GM12891 (cell line): Measurements from ENCODE around the gene TENM4.

Source experiments
- DNase-seq: peaks from one replicate; pipeline ENCODE4 v3.0.0; 2011; ENCODE audit warnings: low spot score; ENCODE audit not compliant: insufficient read length
- FAIRE-seq: peaks from 2 replicates; lab custom pipeline; 2011; peaks lifted over from hg19 to GRCh38; lab: Jason Lieb, UNC
- PAX5 ChIP-seq: IDR thresholded peaks from 2 replicates; pipeline ENCODE4 v1.6.1; 2011; ENCODE audit warnings: low read length, moderate library complexity, mild to moderate bottlenecking; ENCODE audit not compliant: insufficient read depth, severe bottlenecking
- POLR2A ChIP-seq: IDR thresholded peaks from 2 replicates; pipeline ENCODE4 v1.6.1; 2011; ENCODE audit warnings: low read depth, low read length, control low read depth
- POLR2AphosphoS5 ChIP-seq: IDR thresholded peaks from 2 replicates; pipeline ENCODE4 v1.6.1; 2011; ENCODE audit warnings: low read depth, low read length, control low read depth
- POU2F2 ChIP-seq: IDR thresholded peaks from 2 replicates; pipeline ENCODE4 v1.6.1; 2011; ENCODE audit warnings: low read depth, mild to moderate bottlenecking, control low read depth, low read length, moderate library complexity
- SPI1 ChIP-seq: IDR thresholded peaks from 2 replicates; pipeline ENCODE4 v1.6.1; 2011; ENCODE audit warnings: low read depth, low read length, control low read depth
- TAF1 ChIP-seq: IDR thresholded peaks from 2 replicates; pipeline ENCODE4 v1.6.1; 2011; ENCODE audit warnings: low read depth, low read length, control low read depth

TENM4 gene

GRCh38 chr11:79059141-79059540 is 381.7 kb downstream of the TENM4 start:
- no peak for TF ChIP-seq PAX5
- no peak for TF ChIP-seq POLR2A
- TF ChIP-seq TAF1 = no peak
- FAIRE-seq (no peak), DNase-seq (no peak)

- TF ChIP-seq PAX5 = no peak
- TF ChIP-seq POLR2AphosphoS5 = no peak
- no peak for TF ChIP-seq TAF1
- TF ChIP-seq SPI1 = no peak
- TF ChIP-seq POLR2A = no peak
- TF ChIP-seq POU2F2 = no peak
- no peak for DNase-seq
- FAIRE-seq = no peak
Measured at GRCh38 chr11:79055856-79056631, 384.8 kb downstream of the TENM4 start.

- DNase-seq = no peak
- FAIRE-seq = no peak
- TF ChIP-seq PAX5 (no peak), TAF1 (no peak), SPI1 (no peak), POU2F2 (no peak), POLR2A (no peak), POLR2AphosphoS5 (no peak)
Measured at GRCh38 chr11:79054636-79055035, 386.2 kb downstream of the TENM4 start.

GRCh38 chr11:79052544-79052943 is 388.3 kb downstream of the TENM4 start:
- DNase-seq (no peak), FAIRE-seq (no peak)
- no peak for TF ChIP-seq SPI1
- no peak for TF ChIP-seq POLR2AphosphoS5
- TF ChIP-seq POLR2A = no peak
- TF ChIP-seq PAX5 = no peak
- TF ChIP-seq POU2F2 = no peak
- no peak for TF ChIP-seq TAF1

- no peak for FAIRE-seq
- no peak for DNase-seq
- TF ChIP-seq POLR2A (no peak), SPI1 (no peak), POU2F2 (no peak), PAX5 (no peak), POLR2AphosphoS5 (no peak), TAF1 (no peak)
Measured at GRCh38 chr11:79050786-79051185, 390.0 kb downstream of the TENM4 start.

- no peak for TF ChIP-seq TAF1
- TF ChIP-seq POLR2A = no peak
- DNase-seq (no peak), FAIRE-seq (no peak)
Measured at GRCh38 chr11:79049741-79050179, 391.1 kb downstream of the TENM4 start.

- TF ChIP-seq POLR2A (no peak), TAF1 (no peak), POU2F2 (no peak), PAX5 (no peak), SPI1 (no peak), POLR2AphosphoS5 (no peak)
- DNase-seq = no peak
- no peak for FAIRE-seq
Measured at GRCh38 chr11:79047980-79048379, 392.9 kb downstream of the TENM4 start.

- DNase-seq (no peak), FAIRE-seq (no peak)
- no peak for TF ChIP-seq PAX5
Measured at GRCh38 chr11:79047321-79047720, 393.5 kb downstream of the TENM4 start.

- FAIRE-seq (no peak), DNase-seq (no peak)
- TF ChIP-seq POU2F2 = no peak
- TF ChIP-seq POLR2AphosphoS5 = no peak
- TF ChIP-seq POLR2A = no peak
- TF ChIP-seq TAF1 = no peak
- TF ChIP-seq SPI1 = no peak
- no peak for TF ChIP-seq PAX5
Measured at GRCh38 chr11:79046366-79046765, 394.5 kb downstream of the TENM4 start.

GRCh38 chr11:79045800-79046304 is 395.0 kb downstream of the TENM4 start:
- TF ChIP-seq POLR2A (no peak), PAX5 (no peak), POLR2AphosphoS5 (no peak)
- FAIRE-seq (no peak), DNase-seq (no peak)
